ENCODE results near the gene MLXIP. TPM values are rescaled to one million over a fixed set of nuclear protein-coding genes. Genes with fewer than 3 reads are reported as not detected.

Gene MLXIP
- total RNA-seq, 1 donor from 2014 or later, result 33.7 TPM

DNA sequence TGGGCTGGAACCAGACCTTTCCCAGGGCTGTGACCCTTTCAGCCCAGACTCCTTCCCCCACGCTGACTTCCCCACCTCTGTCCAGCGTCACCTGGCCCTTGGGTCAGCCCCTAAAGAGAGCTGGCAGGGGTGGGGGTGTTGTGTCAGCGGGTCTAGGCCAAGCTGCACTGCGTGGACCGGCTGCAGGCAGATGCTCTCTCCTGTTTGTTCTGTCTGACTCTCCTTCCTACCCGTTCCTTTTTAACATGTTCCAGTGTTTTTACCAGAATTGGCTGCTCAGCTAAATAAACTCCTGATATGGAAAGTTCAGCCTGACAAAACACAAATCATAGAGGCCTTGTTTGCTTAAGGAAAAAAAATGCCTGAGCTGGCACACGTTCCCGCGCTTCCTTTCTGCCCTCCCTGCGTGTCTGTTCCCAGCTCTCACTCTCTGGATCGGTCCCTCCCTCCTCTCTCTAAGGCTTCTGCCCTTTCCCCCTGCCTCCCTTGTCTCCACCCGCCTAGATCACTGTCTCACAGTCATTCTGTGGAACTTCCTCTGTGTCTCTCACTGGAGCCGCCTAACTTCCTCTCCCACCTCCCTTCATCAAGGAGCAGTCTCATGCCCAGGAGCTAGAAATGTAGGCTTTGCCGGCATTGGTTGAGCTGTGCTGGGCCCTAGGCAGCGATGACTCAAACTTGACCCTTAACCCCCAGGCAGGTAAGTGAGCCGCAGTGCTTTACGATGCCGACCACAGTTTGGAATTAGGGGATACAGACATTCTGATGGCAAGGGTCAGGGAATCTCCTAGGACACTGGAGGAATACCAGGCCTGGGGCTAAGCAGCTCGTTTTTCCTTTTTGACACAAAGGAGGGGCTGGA is 15.5 kb upstream of the MLXIP start:
- H3K9me3 Mint-ChIP-seq, result no peaks in the 10 kb centered on the region
- ChIA-PET CTCF (interaction anchor here (0.8 kb wide), 1 partner anchor 59 kb away, joined by 3 read pairs; no protein-coding TSS in a partner anchor), POLR2A (interaction anchor here (1.0 kb wide), 1 partner anchor 252 kb away, joined by 3 read pairs; no protein-coding TSS in a partner anchor)
- ATAC-seq (ENCODE audit: low read depth) (no peak), DNase-seq (no peak)
- intact Hi-C loops (cut with micrococcal nuclease), result no loop called here
- TF ChIP-seq, protein P1, sequence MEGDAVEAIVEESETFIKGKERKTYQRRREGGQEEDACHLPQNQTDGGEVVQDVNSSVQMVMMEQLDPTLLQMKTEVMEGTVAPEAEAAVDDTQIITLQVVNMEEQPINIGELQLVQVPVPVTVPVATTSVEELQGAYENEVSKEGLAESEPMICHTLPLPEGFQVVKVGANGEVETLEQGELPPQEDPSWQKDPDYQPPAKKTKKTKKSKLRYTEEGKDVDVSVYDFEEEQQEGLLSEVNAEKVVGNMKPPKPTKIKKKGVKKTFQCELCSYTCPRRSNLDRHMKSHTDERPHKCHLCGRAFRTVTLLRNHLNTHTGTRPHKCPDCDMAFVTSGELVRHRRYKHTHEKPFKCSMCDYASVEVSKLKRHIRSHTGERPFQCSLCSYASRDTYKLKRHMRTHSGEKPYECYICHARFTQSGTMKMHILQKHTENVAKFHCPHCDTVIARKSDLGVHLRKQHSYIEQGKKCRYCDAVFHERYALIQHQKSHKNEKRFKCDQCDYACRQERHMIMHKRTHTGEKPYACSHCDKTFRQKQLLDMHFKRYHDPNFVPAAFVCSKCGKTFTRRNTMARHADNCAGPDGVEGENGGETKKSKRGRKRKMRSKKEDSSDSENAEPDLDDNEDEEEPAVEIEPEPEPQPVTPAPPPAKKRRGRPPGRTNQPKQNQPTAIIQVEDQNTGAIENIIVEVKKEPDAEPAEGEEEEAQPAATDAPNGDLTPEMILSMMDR (IDR thresholded peaks at IDR 0.05), result no peak
- H3K27me3 Mint-ChIP-seq, result no peaks in the 10 kb centered on the region
- H3K4me3 Mint-ChIP-seq, result no peak overlapping the region
- H3K4me1 Mint-ChIP-seq, result peaks cover 40% of the 10 kb centered on the region
- H3K36me3 Mint-ChIP-seq (ENCODE audit: low read depth), result peaks cover 39% of the 10 kb centered on the region
- H3K27ac Mint-ChIP-seq, result peak overlapping the region; percentile 72

DNA sequence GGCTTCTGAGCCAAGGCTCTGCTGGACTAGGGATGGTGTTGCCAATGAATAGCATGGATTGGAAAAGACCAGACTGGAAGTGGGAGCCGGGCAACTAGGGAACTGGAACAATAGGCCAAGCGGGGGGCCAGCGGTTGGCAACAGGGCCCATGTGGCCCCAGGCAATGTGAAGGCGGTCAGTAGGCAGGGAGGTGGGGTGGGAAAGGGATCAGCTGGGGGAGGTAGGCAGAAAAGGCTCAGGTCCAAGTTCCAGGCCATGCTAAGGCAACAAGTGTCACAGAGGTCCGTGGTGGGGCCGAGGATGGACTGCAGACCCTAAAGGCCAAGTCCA is 14.9 kb upstream of the MLXIP start:
- Mint-ChIP-seq H3K4me1 (peaks cover 46% of the 10 kb centered on the region), H3K27ac (peak overlapping the region; percentile 72), H3K4me3 (no peak overlapping the region), H3K9me3 (no peaks in the 10 kb centered on the region), H3K36me3 (ENCODE audit: low read depth) (peaks cover 35% of the 10 kb centered on the region), H3K27me3 (no peaks in the 10 kb centered on the region)
- DNase-seq, result no peak
- no peak for ATAC-seq (ENCODE audit: low read depth)
- ChIA-PET CTCF (no interaction called here), POLR2A (interaction anchor here (0.5 kb wide), 1 partner anchor 474 kb away, joined by 3 read pairs; no protein-coding TSS in a partner anchor)
- TF ChIP-seq, protein P1 (IDR thresholded peaks at IDR 0.05), result no peak
- intact Hi-C loops (cut with micrococcal nuclease), result loop anchor here (2.0 kb wide), 1 partner anchor 59 kb away; no protein-coding TSS in a partner anchor

DNA sequence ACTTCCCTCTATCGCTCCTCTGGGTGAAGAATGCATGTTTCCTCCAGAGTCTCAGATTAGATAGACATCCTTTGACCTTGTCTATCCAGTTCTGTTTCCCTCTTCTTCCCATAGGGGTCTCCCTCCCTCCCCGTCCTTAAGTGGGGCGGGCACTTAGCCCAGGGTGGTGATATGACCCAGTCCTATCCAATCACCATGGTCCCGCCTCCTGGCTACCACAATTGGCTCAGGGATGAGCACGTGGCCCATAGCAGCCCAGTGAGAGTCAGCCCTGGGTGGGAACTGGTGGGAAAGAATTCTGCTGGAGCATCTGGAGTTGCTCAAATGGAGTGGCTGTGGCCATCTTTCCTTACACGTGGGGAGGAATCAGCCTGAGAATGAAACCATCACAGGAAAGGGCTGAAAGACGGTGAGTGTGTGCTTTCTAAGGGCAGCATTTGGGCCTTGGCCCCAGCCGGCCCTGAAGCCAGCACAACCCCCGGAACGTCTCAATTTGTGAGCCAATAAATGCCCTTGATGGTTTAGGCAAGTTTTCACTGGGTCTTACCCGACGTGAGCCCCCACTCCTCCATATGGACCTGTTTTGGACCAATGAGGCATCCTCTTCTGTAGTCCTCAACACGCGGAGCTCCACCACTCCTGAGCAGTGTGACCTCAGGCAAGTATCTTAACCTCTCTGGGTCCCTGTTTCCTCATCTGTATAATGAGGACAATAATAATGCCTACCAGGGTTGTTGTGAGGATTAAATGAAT is 14.4 kb upstream of the MLXIP start:
- Mint-ChIP-seq H3K4me1 (peaks cover 49% of the 10 kb centered on the region), H3K36me3 (ENCODE audit: low read depth) (peaks cover 30% of the 10 kb centered on the region), H3K27me3 (no peaks in the 10 kb centered on the region), H3K4me3 (no peak overlapping the region), H3K27ac (peak overlapping the region; percentile 32), H3K9me3 (no peaks in the 10 kb centered on the region)
- CTCF ChIA-PET, result no interaction called here
- TF ChIP-seq, protein P1 (IDR thresholded peaks at IDR 0.05), result no peak
- DNase-seq, result no peak
- ATAC-seq (ENCODE audit: low read depth), result peak; percentile 82
- POLR2A ChIA-PET, result interaction anchor here (0.5 kb wide), 1 partner anchor 474 kb away, joined by 3 read pairs; no protein-coding TSS in a partner anchor
- intact Hi-C loops (cut with micrococcal nuclease), result loop anchor here (2.0 kb wide), 1 partner anchor 59 kb away; no protein-coding TSS in a partner anchor

DNA sequence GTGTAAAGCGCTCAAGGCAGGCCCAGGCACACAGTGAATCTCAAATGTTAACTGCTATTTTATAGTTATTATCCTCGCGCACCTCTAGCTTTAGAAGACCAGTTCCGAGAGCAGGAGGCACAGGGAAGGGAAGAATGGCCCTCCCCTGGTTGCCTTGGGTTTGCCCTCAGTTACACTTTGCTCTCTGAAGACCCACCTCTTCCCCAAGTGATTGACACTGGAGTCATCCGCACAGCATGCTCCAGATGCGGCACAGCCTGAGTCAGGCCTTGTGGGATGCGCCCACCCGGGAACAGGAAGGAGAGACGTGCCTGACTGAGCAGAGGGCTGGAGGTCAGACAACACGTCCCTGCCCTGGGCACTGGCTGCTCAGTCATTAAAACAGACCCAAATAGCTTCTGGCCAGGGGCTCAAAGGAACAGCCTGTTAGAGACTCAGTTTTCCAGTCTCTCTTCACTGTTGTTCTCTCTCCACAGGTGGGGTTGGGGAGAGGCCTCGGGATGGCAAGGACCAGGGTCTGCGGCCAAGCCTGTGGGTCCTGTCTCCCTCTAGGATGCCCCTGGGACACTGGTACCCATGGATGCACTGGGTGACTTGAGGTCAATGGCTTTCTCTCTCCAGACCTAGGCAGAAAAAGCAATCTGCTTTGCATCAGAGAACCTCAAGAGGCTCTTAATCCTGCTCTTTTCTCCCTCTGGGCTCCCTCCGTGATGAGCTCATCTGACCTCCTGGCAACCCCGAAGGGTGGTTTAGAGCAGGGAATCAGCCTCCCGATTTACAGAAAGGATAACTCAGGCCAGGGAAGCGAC is 13.6 kb upstream of the MLXIP start:
- ChIA-PET POLR2A (interaction anchor here (5.0 kb wide), 1 partner anchor 13 kb away, joined by 39 read pairs; the partner anchor contains the start of gene MLXIP), CTCF (interaction anchor here (3.5 kb wide), 1 partner anchor 58 kb away, joined by 17 read pairs; no protein-coding TSS in a partner anchor)
- no peak for ATAC-seq (ENCODE audit: low read depth)
- no peak for DNase-seq
- Mint-ChIP-seq H3K4me1 (peaks cover 54% of the 10 kb centered on the region), H3K36me3 (ENCODE audit: low read depth) (peaks cover 22% of the 10 kb centered on the region), H3K27ac (no peak overlapping the region), H3K9me3 (no peaks in the 10 kb centered on the region), H3K27me3 (no peaks in the 10 kb centered on the region), H3K4me3 (no peak overlapping the region)
- intact Hi-C loops (cut with micrococcal nuclease), result loop anchor here (2.0 to 5.0 kb wide), 3 partner anchors 42 to 127 kb away; no protein-coding TSS in a partner anchor
- TF ChIP-seq, protein P1 (IDR thresholded peaks at IDR 0.05), result no peak

All from activated B cell treated with CpG ODN at 0.5 μM for 24 hours (primary cell).